ENCODE results near the gene TRPC6.

GRCh38 chr11:101584129-101584515 is 315 bp upstream of the TRPC6 start:
- TF ChIP-seq POLR2AphosphoS5 (IDR thresholded peaks at IDR 0.05; ENCODE audit: insufficient read depth in 1 of 2, low read depth in 1 of 2) (no peak), CTCF (IDR thresholded peaks at IDR 0.05) (no peak), POLR2A (IDR thresholded peaks at IDR 0.05) (no peak)

Data from vagina (tissue), 2 donors.